SK-N-SH (cell line): Measurements from ENCODE around the gene AFF3. TPM values are rescaled to one million over a fixed set of nuclear protein-coding genes. Genes with fewer than 3 reads are reported as not detected.

Source experiments
- CTCF ChIA-PET: fragments of 300-600, 350-600 bp; formaldehyde crosslinking; extraction: SDS; loops from one replicate; lab custom pipeline; 2021; lab: Yijun Ruan, JAX
- POLR2A ChIA-PET: fragments of 350-600 bp; sonication (Branson Sonifier 250); formaldehyde crosslinking; extraction: SDS; loops from one replicate; lab custom pipeline; 2020; ENCODE audit warnings: antibody characterized with exemption, inconsistent platforms; lab: Yijun Ruan, JAX
- DNase-seq: peaks from one replicate; pipeline ENCODE4 v3.0.0; 2012
- H2AFZ ChIP-seq: fragments of 200-600 bp; sonication (generic); 2 replicates; pipeline ENCODE4 v1.8.1; 2016; ENCODE audit warnings: antibody characterized with exemption, mild to moderate bottlenecking, low read depth
- H3F3A ChIP-seq: fragments of 200-600 bp; sonication (generic); replicated peaks from 2 replicates; pipeline ENCODE3; 2016; ENCODE audit warnings: antibody characterized with exemption, mild to moderate bottlenecking; ENCODE audit not compliant: insufficient read depth
- H3K27ac ChIP-seq, 2 experiments: fragments of 200-500 bp in 1 of 2; fragments of 200-600 bp in 1 of 2; sonication (Bioruptor generic) in 1 of 2; sonication (generic), shearing (Covaris generic) in 1 of 2; 2 replicates each; pipeline versions ENCODE4 v1.5.1 to v1.6.1; 2014 to 2016; ENCODE audit warnings: low read depth in 2 of 2, inconsistent platforms in 1 of 2, low read length in 1 of 2, mild to moderate bottlenecking in 1 of 2, mixed read lengths in 1 of 2
- H3K27me3 ChIP-seq: fragments of 200-600 bp; sonication (generic), shearing (Covaris generic); 2 replicates; pipeline ENCODE4 v1.6.1; 2016; ENCODE audit warnings: mixed run types; ENCODE audit not compliant: insufficient read depth
- H3K36me3 ChIP-seq, 2 experiments: fragments of 200-500 bp in 1 of 2; fragments of 200-600 bp in 1 of 2; sonication (Bioruptor generic) in 1 of 2; sonication (generic) in 1 of 2; replicated peaks in 1 of 2; 2 replicates each; pipeline versions ENCODE3 to v1.5.1; 2014 to 2016; ENCODE audit warnings: low read length in 1 of 2, mild to moderate bottlenecking in 1 of 2; ENCODE audit not compliant: insufficient read depth in 2 of 2, control insufficient read depth in 1 of 2
- H3K4me1 ChIP-seq, 2 experiments: fragments of 200-500 bp in 1 of 2; fragments of 200-600 bp in 1 of 2; sonication (Bioruptor generic) in 1 of 2; sonication (generic), shearing (Covaris generic) in 1 of 2; 2 replicates each; pipeline versions ENCODE4 v1.5.1 to v1.6.1; 2014 to 2016; ENCODE audit warnings: low read depth in 1 of 2, low read length in 1 of 2, mixed run types in 1 of 2; ENCODE audit not compliant: insufficient read depth in 2 of 2, control insufficient read depth in 1 of 2
- H3K4me2 ChIP-seq: fragments of 200-600 bp; sonication (generic), shearing (Covaris generic); 2 replicates; pipeline ENCODE4 v1.6.1; 2017; ENCODE audit warnings: mixed run types
- H3K4me3 ChIP-seq, 2 experiments: fragments of 200-500 bp in 1 of 2; fragments of 200-600 bp in 1 of 2; sonication (Bioruptor generic) in 1 of 2; sonication (generic), shearing (Covaris generic) in 1 of 2; 2 replicates each; pipeline versions ENCODE4 v1.5.1 to v1.8.1; 2014 to 2016; ENCODE audit warnings: low read depth in 2 of 2, inconsistent platforms in 1 of 2, low read length in 1 of 2, mild to moderate bottlenecking in 1 of 2, mixed read lengths in 1 of 2, moderate library complexity in 1 of 2
- H3K79me2 ChIP-seq: fragments of 200-600 bp; sonication (generic); 2 replicates; pipeline ENCODE4 v1.8.1; 2017; ENCODE audit warnings: mild to moderate bottlenecking; ENCODE audit not compliant: insufficient read depth
- H3K9ac ChIP-seq: fragments of 200-600 bp; sonication (generic); 2 replicates; pipeline ENCODE4 v1.6.1; 2017; ENCODE audit warnings: mixed run types
- H3K9me2 ChIP-seq: fragments of 200-600 bp; sonication (generic); 2 replicates; pipeline ENCODE4 v1.6.1; 2017; ENCODE audit warnings: mixed run types
- H3K9me3 ChIP-seq: fragments of 200-600 bp; sonication (generic); 2 replicates; pipeline ENCODE4 v1.6.1; 2017; ENCODE audit warnings: mixed run types, mild to moderate bottlenecking, moderate library complexity
- H4K20me1 ChIP-seq: fragments of 200-600 bp; sonication (generic); 2 replicates; pipeline ENCODE4 v1.6.1; 2017; ENCODE audit warnings: mild to moderate bottlenecking, mixed run types; ENCODE audit not compliant: insufficient read depth
- CHD2 ChIP-seq: fragments of 150-350 bp; IDR thresholded peaks from 2 replicates; pipeline ENCODE4 v1.6.1; 2018; ENCODE audit warnings: low read length; ENCODE audit not compliant: partially characterized antibody
- ELF1 ChIP-seq: IDR thresholded peaks from 2 replicates; pipeline ENCODE4 v1.4.0; 2012
- EP300 ChIP-seq, 2 experiments: IDR thresholded peaks; 2 replicates each; pipeline versions ENCODE4 v1.4.0 to v1.6.1; 2012; ENCODE audit warnings: borderline replicate concordance in 1 of 2, low read depth in 1 of 2, low read length in 1 of 2
- EZH2phosphoT487 ChIP-seq: fragments of 200-600 bp; sonication (generic); IDR thresholded peaks from 2 replicates; pipeline ENCODE4 v1.6.1; 2017; ENCODE audit warnings: low read depth, mixed run types, mild to moderate bottlenecking, antibody characterized with exemption, moderate library complexity, borderline replicate concordance
- IRF3 ChIP-seq: fragments of 150-350 bp; IDR thresholded peaks from 2 replicates; pipeline ENCODE4 v1.6.1; 2016; ENCODE audit warnings: mild to moderate bottlenecking, low read depth, low read length
- JUND ChIP-seq: IDR thresholded peaks from 2 replicates; pipeline ENCODE4 v1.4.0; 2012
- MXI1 ChIP-seq: IDR thresholded peaks from 2 replicates; pipeline ENCODE4 v1.6.1; 2012; ENCODE audit warnings: mild to moderate bottlenecking, low read depth, low read length, improper control_type of control experiment
- NRF1 ChIP-seq: IDR thresholded peaks from 2 replicates; pipeline ENCODE4 v1.6.1; 2012; ENCODE audit warnings: low read depth, mild to moderate bottlenecking, low read length
- POLR2AphosphoS5 ChIP-seq: IDR thresholded peaks from 2 replicates; pipeline ENCODE4 v1.6.1; 2012; ENCODE audit warnings: low read depth, low read length
- RAD21 ChIP-seq: IDR thresholded peaks from 2 replicates; pipeline ENCODE4 v1.6.1; 2012; ENCODE audit warnings: mild to moderate bottlenecking, low read length
- REST ChIP-seq: IDR thresholded peaks from 2 replicates; pipeline ENCODE4 v1.6.1; 2012; ENCODE audit warnings: mild to moderate bottlenecking, low read depth, low read length, moderate library complexity
- RFX5 ChIP-seq: IDR thresholded peaks from 2 replicates; pipeline ENCODE4 v1.6.1; 2012; ENCODE audit warnings: mild to moderate bottlenecking, improper control_type of control experiment, low read length
- RXRA ChIP-seq: IDR thresholded peaks from 2 replicates; pipeline ENCODE4 v1.4.0; 2012; ENCODE audit warnings: low read depth, mild to moderate bottlenecking, borderline replicate concordance
- SIN3A ChIP-seq: IDR thresholded peaks from 2 replicates; pipeline ENCODE4 v1.6.1; 2012; ENCODE audit warnings: low read depth, mild to moderate bottlenecking, low read length, moderate library complexity, borderline replicate concordance
- TCF12 ChIP-seq: IDR thresholded peaks from 2 replicates; pipeline ENCODE4 v1.4.0; 2012
- TEAD4 ChIP-seq: IDR thresholded peaks from 2 replicates; pipeline ENCODE4 v1.4.0; 2012; ENCODE audit warnings: mild to moderate bottlenecking, borderline replicate concordance; ENCODE audit not compliant: insufficient read depth
- ZBTB33 ChIP-seq: IDR thresholded peaks from 2 replicates; pipeline ENCODE4 v1.4.0; 2012; ENCODE audit warnings: low read depth, borderline replicate concordance
- WGBS: methylation state at CpG from one replicate; pipeline ENCODE4 v1.1.6; 2017; ENCODE audit warnings: low lambda C conversion rate; 5-methylcytosine and 5-hydroxymethylcytosine counted together
- polyA plus RNA-seq, 3 experiments: library from polyadenylated mRNA; depleted of rRNA; stranded (reverse); fragments of >200 nt; gene quantifications; 2 replicates each; pipeline ENCODE4 v1.2.3, GENCODE V29; 2012
- TF ChIP-seq, protein P1 (sequence below): IDR thresholded peaks from 2 replicates; pipeline ENCODE4 v1.4.0; 2012; ENCODE audit warnings: low read depth
- TF ChIP-seq, protein P2 (sequence below): fragments of 200-600 bp; sonication (generic); IDR thresholded peaks from 2 replicates; pipeline ENCODE4 v1.6.1; 2017; ENCODE audit warnings: antibody characterized with exemption, mild to moderate bottlenecking, moderate library complexity

Gene AFF3
- polyA plus RNA-seq, 1 of the 3 experiments (the other 2 are of a cell fraction) = 0.36 TPM

DNA sequence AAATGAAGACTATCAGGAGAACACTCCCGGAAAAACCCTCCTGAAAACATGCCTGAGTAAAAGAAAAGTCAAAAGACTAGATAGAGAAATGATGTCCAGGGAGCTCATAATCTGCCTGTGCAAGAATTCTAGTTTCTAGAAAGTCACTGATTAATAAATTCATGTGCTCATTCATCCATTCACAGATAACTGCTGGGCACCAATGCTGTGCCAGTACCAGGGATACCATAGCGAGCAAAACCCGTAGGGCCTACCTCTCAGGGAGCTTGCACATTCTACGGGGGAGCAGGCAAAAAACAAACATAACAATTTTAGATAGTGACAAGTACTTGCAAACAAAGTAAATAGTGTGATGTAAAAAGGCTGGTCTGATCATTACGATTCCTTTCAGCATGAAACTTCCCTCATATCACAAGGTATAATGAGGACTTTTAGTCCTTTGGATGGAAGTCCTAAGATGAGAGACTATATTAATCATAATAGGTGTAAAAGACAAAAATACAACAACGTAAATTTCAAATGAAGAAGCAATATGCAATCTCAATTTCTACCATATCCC, 289.9 kb downstream of the AFF3 start:
- Histone ChIP-seq H3K79me2 (no peaks in the 10 kb centered on the region), H3K4me1 (peaks cover 0 to 3% of the 10 kb centered on the region in 2 experiments; a peak in 1 of 4 replicates), H3F3A (no peaks in the 10 kb centered on the region), H3K9me3 (no peaks in the 10 kb centered on the region), H3K9ac (no peak overlapping the region), H3K4me3 (no peak overlapping the region), H3K36me3 (no peaks in the 10 kb centered on the region), H3K27ac (no peak overlapping the region), H2AFZ (no peak overlapping the region), H3K9me2 (no peaks in the 10 kb centered on the region), H4K20me1 (no peaks in the 10 kb centered on the region), H3K4me2 (no peak overlapping the region), H3K27me3 (no peaks in the 10 kb centered on the region)
- 78% methylated on average over 6 of the region's 6 CpGs for WGBS
- DNase-seq = no peak
- TF ChIP-seq REST (no peak), RXRA (no peak), RFX5 (no peak), MXI1 (no peak), CHD2 (no peak), NRF1 (no peak), RAD21 (no peak), TEAD4 (no peak), JUND (no peak), ZBTB33 (no peak), ELF1 (no peak), POLR2AphosphoS5 (no peak), SIN3A (no peak), IRF3 (no peak), EP300 (IDR thresholded peaks at IDR 0.05; ENCODE audit: borderline replicate concordance in 1 of 2, low read depth in 1 of 2, low read length in 1 of 2) (no peak), EZH2phosphoT487 (no peak), TCF12 (no peak)
- TF ChIP-seq, protein P1, sequence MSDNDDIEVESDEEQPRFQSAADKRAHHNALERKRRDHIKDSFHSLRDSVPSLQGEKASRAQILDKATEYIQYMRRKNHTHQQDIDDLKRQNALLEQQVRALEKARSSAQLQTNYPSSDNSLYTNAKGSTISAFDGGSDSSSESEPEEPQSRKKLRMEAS = no peak
- TF ChIP-seq, protein P2, sequence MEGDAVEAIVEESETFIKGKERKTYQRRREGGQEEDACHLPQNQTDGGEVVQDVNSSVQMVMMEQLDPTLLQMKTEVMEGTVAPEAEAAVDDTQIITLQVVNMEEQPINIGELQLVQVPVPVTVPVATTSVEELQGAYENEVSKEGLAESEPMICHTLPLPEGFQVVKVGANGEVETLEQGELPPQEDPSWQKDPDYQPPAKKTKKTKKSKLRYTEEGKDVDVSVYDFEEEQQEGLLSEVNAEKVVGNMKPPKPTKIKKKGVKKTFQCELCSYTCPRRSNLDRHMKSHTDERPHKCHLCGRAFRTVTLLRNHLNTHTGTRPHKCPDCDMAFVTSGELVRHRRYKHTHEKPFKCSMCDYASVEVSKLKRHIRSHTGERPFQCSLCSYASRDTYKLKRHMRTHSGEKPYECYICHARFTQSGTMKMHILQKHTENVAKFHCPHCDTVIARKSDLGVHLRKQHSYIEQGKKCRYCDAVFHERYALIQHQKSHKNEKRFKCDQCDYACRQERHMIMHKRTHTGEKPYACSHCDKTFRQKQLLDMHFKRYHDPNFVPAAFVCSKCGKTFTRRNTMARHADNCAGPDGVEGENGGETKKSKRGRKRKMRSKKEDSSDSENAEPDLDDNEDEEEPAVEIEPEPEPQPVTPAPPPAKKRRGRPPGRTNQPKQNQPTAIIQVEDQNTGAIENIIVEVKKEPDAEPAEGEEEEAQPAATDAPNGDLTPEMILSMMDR = no peak
- POLR2A ChIA-PET = no interaction called here
- CTCF ChIA-PET = no interaction called here
